H1 (cell line): ENCODE measurements around the gene PNPLA1. TPM values are rescaled to one million over a fixed set of nuclear protein-coding genes. Genes with fewer than 3 reads are reported as not detected.

Experiments used
- CTCF ChIA-PET: fragments of 300-600 bp; sonication (Branson Sonifier 250); formaldehyde crosslinking; loops from one replicate; lab custom pipeline; 2021; ENCODE audit not compliant: partially characterized antibody; lab: Charles Lee
- POLR2A ChIA-PET: fragments of 300-600 bp; sonication (Branson Sonifier 250); formaldehyde crosslinking; loops from one replicate; lab custom pipeline; 2021; ENCODE audit warnings: inconsistent platforms; ENCODE audit not compliant: partially characterized antibody; lab: Charles Lee
- DNase-seq, 2 experiments: peaks; one replicate each; pipeline versions ENCODE4 v3.0.0 to v3.0.0-alpha.2; 2010 to 2022; ENCODE audit warnings: low spot score in 2 of 2, low read depth in 1 of 2, mixed read lengths in 1 of 2
- FAIRE-seq: peaks from 2 replicates; lab custom pipeline; 2011; peaks lifted over from hg19 to GRCh38; lab: Jason Lieb, UNC
- H2AFZ ChIP-seq: 2 replicates; pipeline ENCODE4 v1.8.1; 2012; ENCODE audit warnings: low read length, inconsistent platforms
- H2AK5ac ChIP-seq: 2 replicates; pipeline ENCODE4 v1.6.1; 2013; ENCODE audit warnings: low read depth, low read length
- H2BK120ac ChIP-seq: replicated peaks from 2 replicates; pipeline ENCODE3; 2013; ENCODE audit warnings: low read depth, low read length, inconsistent platforms
- H2BK12ac ChIP-seq: 2 replicates; pipeline ENCODE4 v1.6.1; 2013; ENCODE audit warnings: low read depth, low read length
- H2BK15ac ChIP-seq: 2 replicates; pipeline ENCODE4 v1.6.1; 2013; ENCODE audit warnings: low read length
- H2BK20ac ChIP-seq: 2 replicates; pipeline ENCODE4 v1.6.1; 2013; ENCODE audit warnings: low read length
- H2BK5ac ChIP-seq: 2 replicates; pipeline ENCODE4 v1.6.1; 2013; ENCODE audit warnings: low read depth, low read length
- H3K14ac ChIP-seq: 2 replicates; pipeline ENCODE4 v1.6.1; 2013; ENCODE audit warnings: inconsistent platforms; ENCODE audit not compliant: insufficient read length
- H3K18ac ChIP-seq: 2 replicates; pipeline ENCODE4 v1.6.1; 2013; ENCODE audit warnings: low read length; ENCODE audit errors: extremely low read depth
- H3K23ac ChIP-seq: 2 replicates; pipeline ENCODE4 v1.6.1; 2013; ENCODE audit warnings: inconsistent platforms; ENCODE audit not compliant: insufficient read length
- H3K23me2 ChIP-seq: 2 replicates; pipeline ENCODE4 v1.6.1; 2013; ENCODE audit warnings: low read depth, low read length
- H3K27ac ChIP-seq: 2 replicates; pipeline ENCODE4 v1.6.1; 2011; ENCODE audit warnings: low read depth, low read length, inconsistent platforms
- H3K27me3 ChIP-seq, 4 experiments: replicated peaks in 1 of 4; 1 replicate in 1 of 4; 2 replicates in 3 of 4; pipeline versions ENCODE4 v1.6.1 to v1.8.1; 2011 to 2013; ENCODE audit warnings: low read length in 3 of 4, mild to moderate bottlenecking in 3 of 4, inconsistent platforms in 2 of 4, mixed read lengths in 2 of 4, moderate library complexity in 1 of 4; ENCODE audit not compliant: control insufficient read depth in 3 of 4, insufficient read depth in 3 of 4; ENCODE audit errors: extremely low read depth in 1 of 4
- H3K36me3 ChIP-seq, 4 experiments: 2 replicates each; pipeline versions ENCODE4 v1.6.1 to v1.8.1; 2011 to 2013; ENCODE audit warnings: mild to moderate bottlenecking in 4 of 4, low read length in 3 of 4, moderate library complexity in 2 of 4, control low read depth in 1 of 4, inconsistent platforms in 1 of 4; ENCODE audit not compliant: insufficient read depth in 4 of 4, control insufficient read depth in 2 of 4
- H3K4ac ChIP-seq: replicated peaks from 2 replicates; pipeline ENCODE3; 2013; ENCODE audit warnings: low read length, low read depth, mixed read lengths, inconsistent platforms; ENCODE audit not compliant: insufficient read length
- H3K4me1 ChIP-seq, 4 experiments: replicated peaks in 1 of 4; 1 replicate in 1 of 4; 2 replicates in 3 of 4; pipeline versions ENCODE4 v1.6.1 to v1.8.1; 2011 to 2013; ENCODE audit warnings: low read length in 3 of 4, inconsistent platforms in 2 of 4, mixed read lengths in 1 of 4; ENCODE audit not compliant: insufficient read depth in 4 of 4, control insufficient read depth in 3 of 4
- H3K4me2 ChIP-seq, 2 experiments: 2 replicates each; pipeline versions ENCODE4 v1.6.1 to v1.8.1; 2011 to 2013; ENCODE audit warnings: low read depth in 2 of 2, low read length in 2 of 2, control low read depth in 1 of 2, inconsistent platforms in 1 of 2, mild to moderate bottlenecking in 1 of 2; ENCODE audit not compliant: insufficient read depth in 1 of 2
- H3K4me3 ChIP-seq, 4 experiments: fragments of 200-600, 300-600 bp in 1 of 4; sonication (generic), shearing (Covaris generic), sonication (Bioruptor Twin) in 1 of 4; 2 replicates each; pipeline versions ENCODE4 v1.5.1 to v1.8.1; 2011 to 2016; ENCODE audit warnings: low read length in 4 of 4, low read depth in 3 of 4, control low read depth in 2 of 4, inconsistent platforms in 2 of 4, mild to moderate bottlenecking in 2 of 4, mixed read lengths in 1 of 4, moderate library complexity in 1 of 4; ENCODE audit not compliant: insufficient read depth in 2 of 4; ENCODE audit errors: extremely low read depth in 1 of 4
- H3K56ac ChIP-seq: replicated peaks from 2 replicates; pipeline ENCODE3; 2013; ENCODE audit warnings: low read depth, mild to moderate bottlenecking, mixed read lengths, low read length, inconsistent platforms; ENCODE audit not compliant: insufficient read length
- H3K79me1 ChIP-seq: 2 replicates; pipeline ENCODE4 v1.6.1; 2013; ENCODE audit warnings: low read depth, low read length, control low read depth
- H3K79me2 ChIP-seq, 2 experiments: 2 replicates each; pipeline versions ENCODE4 v1.6.1 to v1.8.1; 2012 to 2013; ENCODE audit warnings: low read length in 2 of 2, mild to moderate bottlenecking in 2 of 2, inconsistent platforms in 1 of 2; ENCODE audit not compliant: insufficient read depth in 2 of 2, control insufficient read depth in 1 of 2
- H3K9ac ChIP-seq, 4 experiments: replicated peaks in 1 of 4; 1 replicate in 1 of 4; 2 replicates in 3 of 4; pipeline versions ENCODE4 v1.6.1 to v1.8.1; 2011 to 2013; ENCODE audit warnings: low read depth in 3 of 4, low read length in 3 of 4, control low read depth in 2 of 4, mild to moderate bottlenecking in 2 of 4, moderate library complexity in 2 of 4, inconsistent platforms in 1 of 4; ENCODE audit errors: extremely low read depth in 1 of 4
- H3K9me3 ChIP-seq, 2 experiments: 2 replicates each; pipeline versions ENCODE4 v1.6.1 to v1.8.1; 2012 to 2013; ENCODE audit warnings: mild to moderate bottlenecking in 2 of 2, moderate library complexity in 2 of 2, control low read depth in 1 of 2, inconsistent platforms in 1 of 2, low read depth in 1 of 2, low read length in 1 of 2, mixed read lengths in 1 of 2; ENCODE audit not compliant: insufficient read depth in 2 of 2
- H4K20me1 ChIP-seq, 2 experiments: replicated peaks in 1 of 2; 2 replicates each; pipeline versions ENCODE3 to v1.8.1; 2011 to 2013; ENCODE audit warnings: inconsistent platforms in 2 of 2, low read length in 2 of 2, mild to moderate bottlenecking in 1 of 2; ENCODE audit not compliant: insufficient read depth in 2 of 2, control insufficient read depth in 1 of 2
- H4K5ac ChIP-seq: 2 replicates; pipeline ENCODE4 v1.6.1; 2013; ENCODE audit warnings: low read length, low read depth, mixed read lengths, inconsistent platforms; ENCODE audit not compliant: insufficient read length
- H4K8ac ChIP-seq: 2 replicates; pipeline ENCODE4 v1.8.0; 2013; ENCODE audit warnings: mild to moderate bottlenecking, moderate library complexity, low read length, inconsistent platforms; ENCODE audit not compliant: insufficient read depth; ENCODE audit errors: extremely low read depth
- H4K91ac ChIP-seq: replicated peaks from 2 replicates; pipeline ENCODE3; 2013; ENCODE audit warnings: low read length, mixed read lengths, inconsistent platforms; ENCODE audit not compliant: insufficient read length
- KDM1A ChIP-seq: fragments of 200-600, 300-600 bp; sonication (generic); IDR thresholded peaks from 2 replicates; pipeline ENCODE4 v1.7.1; 2016; ENCODE audit warnings: mild to moderate bottlenecking, low read length, borderline replicate concordance
- TAF7 ChIP-seq: optimal IDR thresholded peaks from 2 replicates; pipeline ENCODE3; 2011; ENCODE audit warnings: low read depth, mild to moderate bottlenecking, inconsistent platforms, low read length, moderate library complexity, borderline replicate concordance
- WGBS, 2 experiments: shearing (Covaris generic) in 1 of 2; methylation state at CpG; one replicate each; pipeline versions ENCODE4 v1.1.6 to v1.1.7; 2013 to 2015; ENCODE audit warnings: low lambda C conversion rate in 2 of 2, mixed read lengths in 2 of 2, inconsistent platforms in 1 of 2, low coverage in 1 of 2, missing lambda C conversion rate in 1 of 2; ENCODE audit not compliant: insufficient replicate concordance in 2 of 2, insufficient coverage in 1 of 2, insufficient read length in 1 of 2; ENCODE audit errors: extremely low coverage in 1 of 2, missing lambda C conversion rate in 1 of 2; 5-methylcytosine and 5-hydroxymethylcytosine counted together
- polyA plus RNA-seq, 7 experiments: library from polyadenylated mRNA; depleted of rRNA in 3 of 7; stranded (reverse) in 5 of 7; unstranded in 2 of 7; fragments of >200 nt in 5 of 7; fragments of 200-250 nt in 2 of 7; gene quantifications; 1 replicate in 5 of 7; 2 replicates in 1 of 7; 4 replicates in 1 of 7; pipeline versions ENCODE4 v1.2.1 to v1.2.3, GENCODE V29; 2011 to 2013; ENCODE audit warnings: missing spikeins in 2 of 7, mixed read lengths in 2 of 7
- total RNA-seq: library from RNA; stranded (reverse); fragmentation: NEBNext Ultra II Directional; extraction: Animal tissue kit (Norgen Biotek cat#: 25700); gene quantifications from 2 replicates; pipeline ENCODE4 v1.2.1, GENCODE V29; 2021

The PNPLA1 gene
- total and polyA plus RNA-seq, 2 of the 8 experiments (the other 6 are each of a cell fraction or from before 2014, with no cell fraction given): not detected

DNA sequence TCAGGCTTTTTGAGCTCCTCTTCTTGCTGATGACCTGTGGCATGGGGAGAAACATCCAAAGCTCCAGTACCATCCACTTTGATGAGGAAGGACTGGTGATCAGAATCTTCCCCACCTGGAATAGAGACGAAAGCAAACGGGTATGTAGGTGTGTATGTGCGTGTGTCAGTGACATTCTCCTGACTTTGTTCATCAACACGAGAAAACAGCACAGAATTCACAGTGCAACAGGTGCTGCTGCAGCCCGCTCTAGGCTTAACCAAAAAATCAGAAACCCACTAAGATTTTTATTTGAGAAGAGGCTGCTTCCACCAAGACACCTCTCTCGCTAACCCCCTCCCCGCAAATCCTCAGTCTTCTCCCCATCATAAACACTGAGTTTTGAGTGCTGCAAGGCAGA, 58.7 kb downstream of the PNPLA1 start:
- Histone ChIP-seq H3K56ac (no peak overlapping the region), H2BK5ac (no peak overlapping the region), H3K4me2 (no peak overlapping the region), H3K9me3 (no peaks in the 10 kb centered on the region), H4K20me1 (peaks cover 0 to 2% of the 10 kb centered on the region in 2 experiments), H3K27me3 (no peaks in the 10 kb centered on the region; a peak in 1 of 7 replicates), H3K18ac (no peak overlapping the region), H3K4me1 (peaks cover 0 to 16% (median 5%) of the 10 kb centered on the region in 4 experiments; a peak in 5 of 7 replicates), H3K4ac (no peak overlapping the region), H4K91ac (no peak overlapping the region), H4K5ac (no peak overlapping the region), H3K23ac (no peak overlapping the region), H4K8ac (no peak overlapping the region), H2AK5ac (no peak overlapping the region), H2BK15ac (0 out of 2 replicates have a peak overlapping the region, but pooled peaks have one; percentile 49), H3K4me3 (no peak overlapping the region), H3K36me3 (no peaks in the 10 kb centered on the region), H3K27ac (no peak overlapping the region), H2AFZ (no peak overlapping the region), H3K79me2 (no peaks in the 10 kb centered on the region), H2BK120ac (no peak overlapping the region), H3K9ac (no peak overlapping the region), H3K14ac (no peak overlapping the region), H2BK12ac (no peak overlapping the region), H3K23me2 (no peaks in the 10 kb centered on the region), H3K79me1 (no peaks in the 10 kb centered on the region), H2BK20ac (no peak overlapping the region)
- TF ChIP-seq KDM1A (no peak), TAF7 (no peak)
- FAIRE-seq (no peak), DNase-seq (no peak)
- CTCF ChIA-PET: interaction anchor here (0.6 to 3.6 kb wide), 11 partner anchors 8 to 985 kb away, joined by 3 to 20 read pairs (median 5); no protein-coding TSS in a partner anchor
- POLR2A ChIA-PET: interaction anchor here (1.1 kb wide), 1 partner anchor 12 kb away, joined by 5 read pairs; no protein-coding TSS in a partner anchor
- WGBS, 2 experiments: 85% methylated on average over 7 of the region's 7 CpGs; no CpG with 5 or more reads in 1 of the 2 experiments
